DMS79 treated with DMSO at 0.1 percent for 48 hours (cell line): Measurements from ENCODE around the gene ZNF587.
A peak's percentile ranks its signal among the peaks of the same experiment; 100 is the strongest.
"Not testable (repeated sequence)": the region's sequence is repeated elsewhere in the genome, so short reads cannot be mapped to it uniquely, and the experiment has no call there.

Experiments used
- DNase-seq: peaks from one replicate; lab custom pipeline; 2025; lab: John Stamatoyannopoulos, UW

ZNF587 gene

DNA sequence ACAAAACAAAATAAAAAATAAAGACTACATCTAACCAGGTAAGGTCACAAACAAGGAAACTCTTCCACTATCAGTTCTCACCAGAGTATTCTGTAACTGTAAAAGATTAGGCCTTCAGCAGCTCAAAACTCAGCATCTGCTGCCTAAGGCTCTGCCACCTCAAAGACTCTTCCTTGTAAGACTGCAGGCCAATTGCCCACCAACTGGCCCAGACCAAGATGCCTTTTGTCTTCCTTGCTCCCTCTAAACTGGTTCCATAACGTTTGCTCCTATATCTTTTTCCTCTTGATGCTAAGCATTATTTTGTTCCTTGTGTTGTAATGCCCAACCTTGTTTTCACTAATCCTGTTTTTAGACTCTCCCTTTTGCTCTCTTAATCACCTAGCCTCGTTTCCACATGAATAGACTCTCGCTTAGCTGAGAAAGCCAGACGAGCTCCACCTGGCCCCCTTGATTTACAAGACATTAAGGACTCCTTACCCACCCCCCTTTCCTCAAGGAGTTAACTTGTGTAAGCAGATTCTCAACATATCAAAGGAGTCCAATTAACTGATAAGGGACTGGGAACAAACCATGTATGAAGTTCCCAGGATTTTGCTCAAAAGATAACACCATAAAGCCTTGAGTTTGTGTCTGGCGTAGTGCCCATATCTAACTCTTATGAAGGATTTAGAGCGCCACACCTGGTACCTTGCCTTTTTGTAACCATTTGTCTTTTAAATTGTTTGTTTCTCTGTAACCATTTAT lies 37.7 kb downstream of the ZNF587 start:
- DNase-seq = peak; percentile 64

DNA sequence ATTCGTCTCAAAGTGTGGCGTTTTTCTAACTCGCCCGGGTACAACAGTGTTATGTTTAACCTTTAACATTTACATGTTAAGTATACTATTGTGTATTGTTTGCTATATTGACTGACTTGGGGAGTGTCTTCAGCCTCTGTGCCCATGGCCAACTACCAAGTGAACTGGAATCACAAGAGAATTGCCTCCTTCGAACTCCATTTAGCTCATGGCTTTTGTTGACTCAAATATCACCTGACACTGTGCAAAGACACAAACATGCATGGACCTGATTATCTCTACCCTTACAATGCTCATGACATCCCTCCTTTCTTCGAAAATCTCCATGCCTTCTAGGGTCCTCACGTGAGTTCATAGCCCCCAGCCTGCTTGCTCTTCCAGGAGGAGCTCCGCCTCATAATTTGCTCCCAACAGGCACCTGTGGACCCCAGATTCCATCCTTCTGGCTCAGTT lies 38.5 kb downstream of the ZNF587 start:
- DNase-seq = no peak

DNA sequence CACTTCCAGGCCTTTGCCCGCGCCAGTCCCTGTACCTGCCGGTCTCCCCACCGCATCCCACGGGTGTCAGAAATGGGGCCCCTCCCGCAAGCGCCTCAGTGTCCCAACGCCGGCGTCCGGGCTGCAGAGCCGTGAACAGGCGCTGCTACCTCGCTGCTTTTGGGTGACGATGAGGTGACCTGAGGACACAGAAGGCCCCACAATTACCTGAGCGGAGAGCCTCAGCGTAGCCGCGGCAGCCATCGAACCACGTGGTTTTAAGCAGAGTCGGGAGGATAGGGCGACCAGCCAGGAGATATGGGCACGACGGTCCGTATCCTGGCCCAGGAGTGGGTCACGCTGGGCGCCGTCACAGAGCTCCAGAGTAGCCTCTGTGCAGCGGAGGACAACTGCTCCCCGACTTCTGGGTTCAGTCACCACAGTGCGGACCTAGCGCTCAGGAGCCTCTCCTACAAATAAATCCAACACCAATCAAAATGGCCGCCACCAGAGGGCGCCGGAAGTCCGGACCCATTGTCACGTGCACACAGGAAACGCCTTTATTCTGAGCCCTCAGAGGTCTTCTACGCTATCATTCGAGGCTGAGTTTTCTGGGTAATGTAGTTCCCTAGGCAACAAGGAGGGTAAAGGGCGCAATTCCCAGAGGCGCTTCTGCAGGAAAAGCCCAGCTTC lies 39.0 kb downstream of the ZNF587 start, which contains the start of gene ZNF814:
TSS of gene ZNF814 (minus strand) at position 478 of the 672 bp plus-strand sequence. CDS start at position 243, 235 bp downstream.
- DNase-seq = peak; percentile 57

DNA sequence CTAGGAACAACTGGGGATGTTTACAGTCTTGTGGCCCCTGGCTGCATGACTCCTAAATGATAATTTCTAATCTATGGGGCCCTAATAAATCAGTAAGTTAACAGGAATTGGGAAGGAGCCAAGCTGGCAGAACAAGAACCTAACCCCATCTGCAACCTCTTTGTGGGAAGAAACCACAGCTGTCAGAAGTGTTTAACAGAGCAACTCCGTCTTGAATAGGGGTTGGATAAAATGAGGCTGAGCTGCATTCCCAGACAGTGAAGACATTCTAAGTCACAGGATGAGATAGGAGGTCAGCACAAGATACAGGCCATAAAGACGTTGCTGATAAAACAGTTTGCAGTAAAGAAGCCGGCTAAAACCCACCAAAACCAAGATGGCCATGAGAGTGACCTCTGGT lies 41.0 kb downstream of the ZNF587 start:
- DNase-seq = not testable (repeated sequence)

DNA sequence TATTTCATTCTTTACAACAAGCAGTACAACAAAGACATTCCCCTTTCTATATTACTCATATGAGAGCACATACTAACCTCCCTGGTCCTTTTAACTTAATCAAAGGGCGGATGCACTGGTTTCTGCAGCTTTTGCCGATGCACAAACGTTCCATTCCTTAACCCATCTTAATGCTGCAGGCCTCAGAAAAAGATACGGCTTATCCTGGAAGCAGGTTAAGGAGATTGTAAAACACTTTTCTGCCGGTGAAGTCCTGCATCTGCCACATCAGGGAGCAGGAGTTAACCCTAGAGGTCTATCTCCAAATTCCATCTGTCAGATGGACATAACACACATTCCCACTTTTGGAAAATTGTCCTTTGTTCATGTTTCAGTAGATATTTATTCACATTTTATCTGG lies 50.7 kb downstream of the ZNF587 start:
- DNase-seq = no peak

DNA sequence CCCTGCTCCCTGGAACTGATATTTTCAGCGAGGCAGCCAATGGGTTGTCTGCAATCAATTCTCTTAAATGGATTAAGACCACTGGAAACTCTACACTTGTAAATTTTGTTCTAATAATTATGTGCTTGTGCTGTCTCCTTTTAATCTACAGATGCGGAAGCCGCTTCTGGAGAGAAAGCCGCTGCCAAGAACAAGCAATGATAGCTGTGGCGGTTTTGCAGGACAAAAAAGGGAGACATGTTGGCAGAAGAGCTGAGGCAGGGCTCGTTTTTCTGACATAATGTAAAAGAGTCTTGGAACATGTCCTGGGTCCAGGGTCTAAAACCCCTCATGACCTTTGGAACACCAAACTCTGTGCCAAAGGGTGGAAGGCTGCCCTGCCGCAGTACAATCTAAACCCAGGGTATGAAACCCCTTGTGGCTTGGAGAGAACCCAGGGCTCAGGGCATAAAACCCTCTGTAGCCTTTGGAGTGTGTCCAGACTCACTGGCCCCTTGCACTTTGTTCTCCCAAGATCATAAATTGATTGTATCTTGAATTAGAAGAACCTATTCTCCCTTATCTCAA lies 54.0 kb downstream of the ZNF587 start:
- no peak for DNase-seq

DNA sequence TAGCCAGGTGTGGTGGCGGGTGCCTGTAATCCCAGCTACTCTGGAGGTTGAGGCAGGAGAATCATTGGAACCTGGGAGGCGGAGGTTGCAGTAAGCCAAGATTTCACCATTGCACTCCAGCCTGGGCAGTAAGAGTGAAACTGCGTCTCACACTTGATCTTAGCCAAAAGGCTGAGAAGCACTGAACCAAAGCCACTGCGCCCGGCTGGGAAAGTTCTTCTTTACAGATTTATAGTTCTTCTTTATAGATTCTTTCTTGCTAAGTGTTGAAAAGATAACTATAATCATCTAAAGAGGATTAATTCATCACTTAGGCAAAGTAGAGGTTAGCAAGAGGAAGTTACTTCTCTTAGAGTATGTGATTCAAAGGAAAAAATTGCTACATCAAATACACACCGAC lies 55.6 kb downstream of the ZNF587 start:
- no peak for DNase-seq

DNA sequence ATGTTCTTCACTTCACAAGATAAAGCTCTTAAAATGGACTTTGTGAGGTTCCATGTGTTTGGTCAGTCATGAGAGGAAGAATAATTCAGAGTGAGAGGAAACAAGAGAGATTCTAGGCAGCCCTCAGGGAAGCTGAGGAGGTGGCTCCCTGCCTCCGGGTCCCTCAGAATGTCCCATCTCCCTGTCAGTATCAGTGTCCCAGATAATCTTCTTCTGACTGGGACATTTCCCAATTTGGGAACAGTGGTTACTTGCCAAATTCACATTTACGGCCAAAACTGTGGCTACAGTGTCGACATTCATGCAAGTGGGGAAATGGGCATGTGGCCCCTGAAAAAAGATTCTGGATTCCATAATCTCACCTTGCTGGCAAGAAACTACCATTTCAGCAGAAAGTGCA lies 57.7 kb downstream of the ZNF587 start:
- DNase-seq = no peak

DNA sequence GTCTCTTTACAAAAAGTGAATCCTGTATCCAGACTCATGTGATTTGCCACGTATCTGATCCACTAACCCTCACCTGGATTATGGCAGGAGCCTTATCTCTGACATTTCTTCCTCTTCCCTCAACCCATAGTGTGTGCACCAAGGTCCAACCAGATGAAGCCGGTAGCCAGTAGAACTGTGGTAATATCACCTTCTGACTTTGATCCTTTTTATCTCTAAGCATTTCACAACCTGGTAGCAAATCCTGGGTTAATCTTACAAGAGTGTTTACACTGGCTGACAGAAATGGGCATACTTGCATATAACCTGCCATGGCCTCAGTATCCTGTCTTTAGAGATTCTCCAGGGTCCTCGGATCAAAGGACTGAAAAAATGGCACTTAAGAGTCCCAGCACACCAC lies 64.9 kb downstream of the ZNF587 start:
- DNase-seq = no peak
